Keratinocyte (primary cell): ENCODE results near the gene RBM19.

Experiments
- CTCF ChIP-seq, 3 experiments: IDR thresholded peaks in 1 of 3; conservative IDR thresholded peaks in 1 of 3; optimal IDR thresholded peaks in 1 of 3; 2 replicates in 2 of 3; 3 replicates in 1 of 3; pipeline versions ENCODE3 to v1.5.1; 2011; ENCODE audit warnings: low read length in 3 of 3, mild to moderate bottlenecking in 3 of 3, moderate library complexity in 2 of 3, control low read depth in 1 of 3, inconsistent platforms in 1 of 3; ENCODE audit not compliant: insufficient read depth in 2 of 3; ENCODE audit errors: extremely low read depth in 1 of 3
- EZH2 ChIP-seq: IDR thresholded peaks from one replicate; pipeline ENCODE4 v1.6.1; 2012; ENCODE audit warnings: inconsistent platforms, mild to moderate bottlenecking, low read length, moderate library complexity

DNA sequence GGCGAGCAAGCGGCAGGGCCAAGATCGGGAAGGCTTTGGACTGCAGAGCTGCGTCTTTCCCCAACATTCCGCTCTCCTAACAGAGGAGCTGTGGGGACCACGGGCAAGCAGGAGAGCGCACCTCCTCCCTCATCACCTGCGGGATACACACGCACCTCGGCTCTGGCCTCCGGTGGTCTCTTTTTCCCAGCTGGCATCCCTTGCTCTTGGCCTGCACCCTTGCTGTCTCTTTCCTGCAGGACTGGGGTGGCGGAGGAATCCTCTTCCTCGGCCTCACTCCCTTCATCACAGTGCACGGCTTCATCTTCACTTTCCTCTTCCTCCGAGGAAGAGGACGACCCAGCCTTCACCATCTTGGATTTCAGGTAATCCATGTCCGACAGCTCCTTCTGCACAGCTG is 8.5 kb downstream of the RBM19 start:
- TF ChIP-seq CTCF (optimal IDR thresholded peaks at IDR 0.05 in 1 of 3, IDR thresholded peaks at IDR 0.05 in 1 of 3, conservative IDR thresholded peaks at IDR 0.05 in 1 of 3; ENCODE audit: extremely low read depth in 1 of 3, insufficient read depth in 2 of 3, low read length in 3 of 3), result no peak
- TF ChIP-seq EZH2, result no peak
